IMR-90 (cell line): Measurements from ENCODE around the gene CFAP92. TPM values are rescaled to one million over a fixed set of nuclear protein-coding genes. Genes with fewer than 3 reads are reported as not detected.

ENCODE experiments used
- ATAC-seq: fragments of 200-7000 bp; cut with Tn5 transposase; 2 replicates; pipeline ENCODE4 v1.9.1; 2020; ENCODE audit warnings: low read depth, mild to moderate bottlenecking, moderate library complexity
- BruUV-seq: library from RNA; stranded (reverse); fragments of 400-500 nt; replicated peaks from 2 replicates; lab custom pipeline; 2021; lab: Mats Ljungman, UMichigan
- CTCF ChIA-PET: fragments of 300-600 bp; formaldehyde crosslinking; extraction: SDS; loops from one replicate; lab custom pipeline; 2021; ENCODE audit warnings: antibody characterized with exemption; lab: Yijun Ruan, JAX
- POLR2A ChIA-PET: fragments of 300-600 bp; sonication (Branson Sonifier 250); formaldehyde crosslinking; loops from one replicate; lab custom pipeline; 2022; ENCODE audit warnings: antibody characterized with exemption; ENCODE audit not compliant: unreplicated experiment; lab: Charles Lee
- DNase-seq: peaks from one replicate; pipeline ENCODE4 v3.0.0; 2013
- H2AFZ ChIP-seq: replicated peaks from 2 replicates; pipeline ENCODE3; 2013; ENCODE audit warnings: low read length, mild to moderate bottlenecking; ENCODE audit not compliant: poor library complexity
- H2AK5ac ChIP-seq: 2 replicates; pipeline ENCODE4 v1.6.1; 2013; ENCODE audit warnings: low read depth, low read length, inconsistent platforms
- H2AK9ac ChIP-seq: replicated peaks from 2 replicates; pipeline ENCODE3; 2013; ENCODE audit warnings: mild to moderate bottlenecking, low read depth, low read length, moderate library complexity; ENCODE audit not compliant: poor library complexity
- H2BK120ac ChIP-seq: 2 replicates; pipeline ENCODE4 v1.6.1; 2013; ENCODE audit warnings: low read depth, low read length, inconsistent platforms
- H2BK15ac ChIP-seq: 3 replicates; pipeline ENCODE4 v1.6.1; 2013; ENCODE audit warnings: low read depth, low read length, inconsistent platforms
- H2BK20ac ChIP-seq: 2 replicates; pipeline ENCODE4 v1.6.1; 2013; ENCODE audit warnings: low read depth, mild to moderate bottlenecking, inconsistent platforms, low read length, moderate library complexity
- H2BK5ac ChIP-seq: 2 replicates; pipeline ENCODE4 v1.6.1; 2013; ENCODE audit warnings: mild to moderate bottlenecking, low read depth, low read length, inconsistent platforms; ENCODE audit not compliant: poor library complexity, severe bottlenecking
- H3K14ac ChIP-seq: replicated peaks from 2 replicates; pipeline ENCODE4 v1.6.1; 2013; ENCODE audit warnings: low read depth, low read length, inconsistent platforms
- H3K18ac ChIP-seq: 2 replicates; pipeline ENCODE4 v1.6.1; 2013; ENCODE audit warnings: low read depth, low read length, control low read depth
- H3K23ac ChIP-seq: 2 replicates; pipeline ENCODE4 v1.6.1; 2013; ENCODE audit warnings: low read depth, low read length, inconsistent platforms
- H3K27ac ChIP-seq: 2 replicates; pipeline ENCODE4 v1.5.1; 2013; ENCODE audit warnings: mild to moderate bottlenecking, control low read depth, low read length; ENCODE audit not compliant: insufficient read depth
- H3K27me3 ChIP-seq: 2 replicates; pipeline ENCODE4 v1.6.1; 2013; ENCODE audit warnings: low read length; ENCODE audit not compliant: control insufficient read depth, insufficient read depth
- H3K36me3 ChIP-seq: 2 replicates; pipeline ENCODE4 v1.6.1; 2013; ENCODE audit warnings: low read length, mixed read lengths; ENCODE audit not compliant: control insufficient read depth, insufficient read depth
- H3K4ac ChIP-seq: 2 replicates; pipeline ENCODE4 v1.6.1; 2013; ENCODE audit warnings: low read depth, low read length, inconsistent platforms
- H3K4me1 ChIP-seq: 2 replicates; pipeline ENCODE4 v1.6.1; 2013; ENCODE audit warnings: low read length, mixed read lengths; ENCODE audit not compliant: control insufficient read depth, insufficient read depth
- H3K4me2 ChIP-seq: 2 replicates; pipeline ENCODE4 v1.6.1; 2013; ENCODE audit warnings: low read depth, mild to moderate bottlenecking, control low read depth, low read length, moderate library complexity
- H3K4me3 ChIP-seq: 2 replicates; pipeline ENCODE4 v1.5.1; 2013; ENCODE audit warnings: low read depth, mild to moderate bottlenecking, control low read depth, low read length, moderate library complexity; ENCODE audit not compliant: insufficient read depth
- H3K56ac ChIP-seq: 2 replicates; pipeline ENCODE4 v1.6.1; 2013; ENCODE audit warnings: low read length, inconsistent platforms; ENCODE audit not compliant: insufficient read depth; ENCODE audit errors: extremely low read depth
- H3K79me1 ChIP-seq, 2 experiments: 2 replicates each; pipeline ENCODE4 v1.6.1; 2013; ENCODE audit warnings: low read length in 2 of 2, inconsistent platforms in 1 of 2, low read depth in 1 of 2
- H3K9ac ChIP-seq: 2 replicates; pipeline ENCODE4 v1.6.1; 2013; ENCODE audit warnings: low read depth, low read length, control low read depth
- H3K9me1 ChIP-seq: 2 replicates; pipeline ENCODE4 v1.6.1; 2013; ENCODE audit warnings: low read length, inconsistent platforms; ENCODE audit not compliant: insufficient read depth
- H3K9me3 ChIP-seq: 2 replicates; pipeline ENCODE4 v1.6.1; 2013; ENCODE audit warnings: low read length; ENCODE audit not compliant: control insufficient read depth, insufficient read depth
- H4K20me1 ChIP-seq: 2 replicates; pipeline ENCODE4 v1.6.1; 2013; ENCODE audit warnings: low read length, inconsistent platforms; ENCODE audit not compliant: insufficient read depth
- H4K5ac ChIP-seq: 2 replicates; pipeline ENCODE4 v1.6.1; 2013; ENCODE audit warnings: mild to moderate bottlenecking, low read depth, low read length, control low read depth
- H4K8ac ChIP-seq, 2 experiments: 2 replicates each; pipeline ENCODE4 v1.6.1; 2013; ENCODE audit warnings: low read depth in 2 of 2, low read length in 2 of 2, control low read depth in 1 of 2, inconsistent platforms in 1 of 2
- H4K91ac ChIP-seq: 2 replicates; pipeline ENCODE4 v1.6.1; 2013; ENCODE audit warnings: low read depth, low read length, inconsistent platforms; ENCODE audit not compliant: insufficient read depth
- BHLHE40 ChIP-seq: fragments of 150-350 bp; IDR thresholded peaks from 2 replicates; pipeline ENCODE4 v1.6.1; 2016; ENCODE audit warnings: mild to moderate bottlenecking, low read depth, low read length
- CEBPB ChIP-seq: IDR thresholded peaks from 2 replicates; pipeline ENCODE4 v1.6.1; 2012; ENCODE audit warnings: low read depth, low read length, improper control_type of control experiment
- CTCF ChIP-seq: conservative IDR thresholded peaks from 2 replicates; pipeline ENCODE4 v1.5.1; 2012; ENCODE audit warnings: mild to moderate bottlenecking, low read depth, low read length, improper control_type of control experiment
- FOS ChIP-seq: fragments of 150-350 bp; IDR thresholded peaks from 2 replicates; pipeline ENCODE4 v1.6.1; 2016; ENCODE audit warnings: low read depth, low read length
- MAFK ChIP-seq: IDR thresholded peaks from 2 replicates; pipeline ENCODE4 v1.6.1; 2012; ENCODE audit warnings: low read depth, low read length, improper control_type of control experiment
- MXI1 ChIP-seq: IDR thresholded peaks from 2 replicates; pipeline ENCODE4 v1.6.1; 2012; ENCODE audit warnings: low read depth, mild to moderate bottlenecking, low read length, moderate library complexity, borderline replicate concordance
- NFE2L2 ChIP-seq: fragments of 150-350 bp; IDR thresholded peaks from 2 replicates; pipeline ENCODE4 v1.6.1; 2016; ENCODE audit warnings: low read depth, mild to moderate bottlenecking, low read length
- POLR2A ChIP-seq: IDR thresholded peaks from 2 replicates; pipeline ENCODE4 v1.6.1; 2012; ENCODE audit warnings: mild to moderate bottlenecking, low read depth, low read length
- RAD21 ChIP-seq: IDR thresholded peaks from 2 replicates; pipeline ENCODE4 v1.6.1; 2012; ENCODE audit warnings: low read length, improper control_type of control experiment
- RCOR1 ChIP-seq: IDR thresholded peaks from 2 replicates; pipeline ENCODE4 v1.6.1; 2012; ENCODE audit warnings: mild to moderate bottlenecking, low read length, improper control_type of control experiment; ENCODE audit not compliant: insufficient replicate concordance
- RFX5 ChIP-seq: IDR thresholded peaks from 2 replicates; pipeline ENCODE4 v1.8.0; 2012; ENCODE audit warnings: low read depth, mild to moderate bottlenecking, low read length, moderate library complexity
- SMC3 ChIP-seq: fragments of 150-350 bp; IDR thresholded peaks from 2 replicates; pipeline ENCODE4 v1.6.1; 2016; ENCODE audit warnings: low read depth, mild to moderate bottlenecking, antibody characterized with exemption, low read length, moderate library complexity
- USF2 ChIP-seq: fragments of 150-350 bp; IDR thresholded peaks from 2 replicates; pipeline ENCODE4 v1.6.1; 2017; ENCODE audit warnings: mild to moderate bottlenecking, antibody characterized with exemption, low read length, low read depth
- WGBS, 2 experiments: methylation state at CpG; one replicate each; pipeline versions ENCODE4 v1.1.5 to v1.1.7; 2013; ENCODE audit warnings: missing lambda C conversion rate in 2 of 2; ENCODE audit not compliant: insufficient read length in 1 of 2; ENCODE audit errors: extremely low coverage in 2 of 2; 5-methylcytosine and 5-hydroxymethylcytosine counted together
- dilution Hi-C: fragments of 300-500 bp; cut with HindIII; formaldehyde crosslinking; loops from one replicate; pipeline ENCODE4 v1.14.3; 2018; ENCODE audit warnings: low sequenced_read_pairs; ENCODE audit not compliant: unreplicated experiment
- in situ Hi-C: fragments of 300-500 bp; cut with MboI; formaldehyde crosslinking; loops from 3 replicates; pipeline ENCODE4 v1.14.3; 2019; ENCODE audit warnings: low sequenced_read_pairs, inconsistent platforms, mixed read lengths
- intact Hi-C: fragments of 100-400 bp; cut with micrococcal nuclease; formaldehyde crosslinking; loops from 2 replicates; pipeline ENCODE4 v1.10.0; 2022
- polyA plus RNA-seq, 3 experiments: library from polyadenylated mRNA; depleted of rRNA; stranded (reverse); fragments of >200 nt; gene quantifications; 2 replicates each; pipeline ENCODE4 v1.2.3, GENCODE V29; 2012; ENCODE audit warnings: low replicate concordance in 1 of 3
- total RNA-seq: library from RNA; depleted of rRNA; stranded (reverse); fragments of >200 nt; gene quantifications from 2 replicates; pipeline ENCODE4 v1.2.3, GENCODE V29; 2012
- TF ChIP-seq, protein P1 (sequence below): fragments of 150-350 bp; IDR thresholded peaks from 2 replicates; pipeline ENCODE4 v1.6.1; 2016; ENCODE audit warnings: low read depth, mild to moderate bottlenecking, low read length, moderate library complexity, borderline replicate concordance

CFAP92 gene
- total and polyA plus RNA-seq, 2 of the 4 experiments (the other 2 are of a cell fraction) = not detected

DNA sequence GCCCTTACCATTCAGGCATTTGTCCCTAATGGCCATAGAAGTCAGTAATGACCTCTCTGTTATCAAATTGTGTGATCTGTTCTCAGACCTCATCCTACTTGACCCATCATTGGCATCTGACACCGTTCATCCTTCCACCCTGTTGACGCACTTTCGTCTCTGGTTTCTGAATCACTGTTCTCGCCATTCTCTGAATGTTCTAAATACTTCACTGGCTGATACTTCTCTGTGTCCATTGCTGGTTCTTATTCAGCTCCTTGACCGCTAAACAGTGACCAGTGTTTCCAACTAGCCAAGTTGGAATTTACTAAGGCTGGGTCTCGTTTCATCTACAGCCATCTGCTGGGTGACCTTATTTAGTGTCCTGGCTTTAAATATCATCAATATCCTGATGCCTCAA, 112.3 kb downstream of the CFAP92 start:
- Histone ChIP-seq H3K9me1 (peaks cover 6% of the 10 kb centered on the region), H2AFZ (no peak overlapping the region), H3K27me3 (no peaks in the 10 kb centered on the region), H3K27ac (no peak overlapping the region), H2BK5ac (no peak overlapping the region), H4K8ac (no peak overlapping the region), H3K9me3 (no peaks in the 10 kb centered on the region), H2BK20ac (no peak overlapping the region), H3K79me1 (peaks cover 26 to 71% of the 10 kb centered on the region in 2 experiments), H4K5ac (no peak overlapping the region), H3K56ac (no peak overlapping the region), H4K91ac (no peak overlapping the region), H4K20me1 (no peaks in the 10 kb centered on the region), H3K4me1 (peaks cover 7% of the 10 kb centered on the region), H3K9ac (no peak overlapping the region), H3K4me2 (no peak overlapping the region), H3K4ac (no peak overlapping the region), H3K23ac (no peak overlapping the region), H3K18ac (no peak overlapping the region), H2BK120ac (no peak overlapping the region), H2BK15ac (no peak overlapping the region), H3K4me3 (no peak overlapping the region), H3K36me3 (peaks cover 10% of the 10 kb centered on the region), H2AK5ac (no peak overlapping the region), H3K14ac (no peak overlapping the region), H2AK9ac (no peak overlapping the region)
- BruUV-seq = no TSS peak
- no peak for ATAC-seq
- ChIA-PET POLR2A (no interaction called here), CTCF (no interaction called here)
- 85% methylated on average over 6 of the region's 6 CpGs; no CpG with 5 or more reads in 1 of the 2 experiments for WGBS, 2 experiments
- no peak for DNase-seq
- in situ Hi-C loops (no loop called here), dilution Hi-C loops (no loop called here), intact Hi-C loops (no loop called here)
- no peak for TF ChIP-seq SMC3
- TF ChIP-seq BHLHE40 = no peak
- TF ChIP-seq FOS = no peak
- no peak for TF ChIP-seq MXI1
- TF ChIP-seq RCOR1 = no peak
- TF ChIP-seq, protein P1, sequence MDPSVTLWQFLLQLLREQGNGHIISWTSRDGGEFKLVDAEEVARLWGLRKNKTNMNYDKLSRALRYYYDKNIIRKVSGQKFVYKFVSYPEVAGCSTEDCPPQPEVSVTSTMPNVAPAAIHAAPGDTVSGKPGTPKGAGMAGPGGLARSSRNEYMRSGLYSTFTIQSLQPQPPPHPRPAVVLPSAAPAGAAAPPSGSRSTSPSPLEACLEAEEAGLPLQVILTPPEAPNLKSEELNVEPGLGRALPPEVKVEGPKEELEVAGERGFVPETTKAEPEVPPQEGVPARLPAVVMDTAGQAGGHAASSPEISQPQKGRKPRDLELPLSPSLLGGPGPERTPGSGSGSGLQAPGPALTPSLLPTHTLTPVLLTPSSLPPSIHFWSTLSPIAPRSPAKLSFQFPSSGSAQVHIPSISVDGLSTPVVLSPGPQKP = no peak
- no peak for TF ChIP-seq CEBPB
- TF ChIP-seq RAD21 = no peak
- no peak for TF ChIP-seq POLR2A
- no peak for TF ChIP-seq MAFK
- TF ChIP-seq CTCF = no peak
- TF ChIP-seq NFE2L2 = no peak
- TF ChIP-seq RFX5 = no peak
- TF ChIP-seq USF2 = no peak
